ENCODE measurements around the gene HIVEP3.
"Not testable (repeated sequence)": the region's sequence is repeated elsewhere in the genome, so short reads cannot be mapped to it uniquely, and the experiment has no call there.

HIVEP3 gene

DNA sequence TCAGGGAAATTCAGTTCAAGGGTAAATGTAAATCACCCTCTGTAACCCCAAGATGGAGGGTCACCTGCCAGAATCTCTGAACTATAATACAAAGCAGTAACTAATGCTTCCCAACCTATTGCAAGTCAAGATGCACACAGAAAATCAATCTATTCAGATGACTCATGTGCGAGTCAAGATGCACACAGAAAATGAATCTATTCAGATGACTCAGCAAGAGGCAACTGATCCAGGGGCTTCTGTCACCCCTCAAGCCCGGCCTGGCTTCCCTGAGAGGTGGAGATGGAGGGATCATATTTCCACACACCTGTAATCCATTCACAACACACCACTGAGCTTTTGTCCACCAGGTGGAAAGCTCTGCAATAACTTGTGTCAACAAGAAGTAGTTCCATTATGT lies 17.4 kb upstream of the HIVEP3 start:
- no peak for DNase-seq (ENCODE audit: extremely low read depth, low read depth)

DNA sequence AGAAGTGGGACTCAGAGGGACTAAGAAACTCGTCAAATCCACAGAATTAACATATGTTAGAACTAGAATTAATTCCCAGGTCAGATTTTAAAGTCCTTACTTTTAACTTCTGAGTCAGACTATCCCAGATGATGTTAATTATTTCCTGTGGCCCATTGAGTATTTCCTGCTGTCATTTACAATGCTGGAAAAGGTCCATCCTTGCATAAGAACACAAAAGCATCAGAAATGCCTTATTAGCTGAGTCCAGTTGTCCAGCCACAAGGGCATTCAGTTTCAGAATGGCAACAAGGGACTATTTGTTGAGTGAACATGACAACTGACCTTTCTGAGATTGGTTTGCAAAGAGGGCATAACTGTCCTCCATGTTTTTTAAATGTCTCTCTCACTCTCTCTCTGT lies 16.5 kb upstream of the HIVEP3 start:
- peak; percentile 29 for DNase-seq (ENCODE audit: extremely low read depth, low read depth)
- TF ChIP-seq, protein P1, sequence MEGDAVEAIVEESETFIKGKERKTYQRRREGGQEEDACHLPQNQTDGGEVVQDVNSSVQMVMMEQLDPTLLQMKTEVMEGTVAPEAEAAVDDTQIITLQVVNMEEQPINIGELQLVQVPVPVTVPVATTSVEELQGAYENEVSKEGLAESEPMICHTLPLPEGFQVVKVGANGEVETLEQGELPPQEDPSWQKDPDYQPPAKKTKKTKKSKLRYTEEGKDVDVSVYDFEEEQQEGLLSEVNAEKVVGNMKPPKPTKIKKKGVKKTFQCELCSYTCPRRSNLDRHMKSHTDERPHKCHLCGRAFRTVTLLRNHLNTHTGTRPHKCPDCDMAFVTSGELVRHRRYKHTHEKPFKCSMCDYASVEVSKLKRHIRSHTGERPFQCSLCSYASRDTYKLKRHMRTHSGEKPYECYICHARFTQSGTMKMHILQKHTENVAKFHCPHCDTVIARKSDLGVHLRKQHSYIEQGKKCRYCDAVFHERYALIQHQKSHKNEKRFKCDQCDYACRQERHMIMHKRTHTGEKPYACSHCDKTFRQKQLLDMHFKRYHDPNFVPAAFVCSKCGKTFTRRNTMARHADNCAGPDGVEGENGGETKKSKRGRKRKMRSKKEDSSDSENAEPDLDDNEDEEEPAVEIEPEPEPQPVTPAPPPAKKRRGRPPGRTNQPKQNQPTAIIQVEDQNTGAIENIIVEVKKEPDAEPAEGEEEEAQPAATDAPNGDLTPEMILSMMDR (IDR thresholded peaks at IDR 0.05; ENCODE audit: low read depth, low read length), result no peak

More for the DNA sequence above, 17.4 kb upstream of the HIVEP3 start:
- TF ChIP-seq, protein P1 (IDR thresholded peaks at IDR 0.05; ENCODE audit: low read depth, low read length), result no peak

DNA sequence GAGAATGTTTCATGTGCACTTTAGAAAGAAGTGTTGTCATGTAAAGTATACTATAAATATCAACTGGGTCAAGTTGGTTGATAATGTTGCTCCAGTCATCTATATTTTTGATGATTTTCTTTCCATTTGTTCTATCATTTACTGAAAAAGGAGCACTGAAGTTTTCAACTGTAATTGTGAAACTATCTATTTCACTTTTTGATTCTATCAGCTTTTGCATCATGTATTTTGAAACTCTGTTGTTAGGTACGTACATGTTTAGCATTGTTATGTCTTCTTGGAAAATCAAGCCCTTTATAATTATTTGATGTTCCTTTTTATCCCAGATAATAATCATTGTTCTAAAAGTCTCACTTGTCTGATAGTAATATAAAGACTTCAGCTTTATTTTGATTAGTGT lies 14.4 kb upstream of the HIVEP3 start:
- no peak for DNase-seq (ENCODE audit: extremely low read depth, low read depth)
- TF ChIP-seq, protein P1 (IDR thresholded peaks at IDR 0.05; ENCODE audit: low read depth, low read length), result no peak

DNA sequence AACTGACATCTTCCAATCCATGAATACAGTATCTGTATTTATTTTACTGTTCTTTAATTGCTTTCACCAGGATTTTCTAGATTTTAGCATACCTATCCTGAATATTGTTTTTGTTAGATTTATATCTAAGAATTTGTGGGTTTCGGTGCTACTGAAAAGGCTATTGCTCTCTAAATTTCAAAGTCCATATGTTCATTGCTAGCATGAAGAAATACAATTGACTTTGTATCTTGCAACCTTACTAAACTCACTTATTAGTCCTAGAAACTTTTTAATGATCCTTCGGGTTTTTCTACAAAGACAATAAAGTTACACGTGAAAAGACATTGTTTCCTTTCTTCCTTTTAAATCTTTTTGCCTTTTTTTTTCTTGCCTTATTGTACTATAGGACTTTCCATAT lies 12.9 kb upstream of the HIVEP3 start:
- TF ChIP-seq, protein P1 (IDR thresholded peaks at IDR 0.05; ENCODE audit: low read depth, low read length), result no peak
- no peak for DNase-seq (ENCODE audit: extremely low read depth, low read depth)

DNA sequence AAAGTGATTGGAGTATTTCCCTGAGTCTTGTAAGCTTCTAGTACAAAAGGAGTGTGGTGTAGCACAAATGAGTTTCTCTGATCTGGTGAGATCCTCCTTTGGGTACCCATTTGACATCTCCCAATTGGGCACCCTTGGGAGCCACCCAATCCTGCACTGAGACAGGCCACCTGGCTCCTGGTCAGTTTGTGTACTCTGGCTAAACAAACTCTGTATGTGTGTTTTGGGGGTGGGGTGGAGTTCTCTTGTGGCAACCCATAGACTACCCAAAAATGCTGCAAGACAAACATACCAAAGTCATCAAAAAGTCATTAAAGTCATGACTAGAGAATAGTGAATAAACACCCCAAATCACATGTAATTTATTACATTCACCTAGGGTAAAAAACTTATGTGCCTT lies 8.4 kb upstream of the HIVEP3 start:
- no peak for DNase-seq (ENCODE audit: extremely low read depth, low read depth)
- TF ChIP-seq, protein P1 (IDR thresholded peaks at IDR 0.05; ENCODE audit: low read depth, low read length), result no peak

DNA sequence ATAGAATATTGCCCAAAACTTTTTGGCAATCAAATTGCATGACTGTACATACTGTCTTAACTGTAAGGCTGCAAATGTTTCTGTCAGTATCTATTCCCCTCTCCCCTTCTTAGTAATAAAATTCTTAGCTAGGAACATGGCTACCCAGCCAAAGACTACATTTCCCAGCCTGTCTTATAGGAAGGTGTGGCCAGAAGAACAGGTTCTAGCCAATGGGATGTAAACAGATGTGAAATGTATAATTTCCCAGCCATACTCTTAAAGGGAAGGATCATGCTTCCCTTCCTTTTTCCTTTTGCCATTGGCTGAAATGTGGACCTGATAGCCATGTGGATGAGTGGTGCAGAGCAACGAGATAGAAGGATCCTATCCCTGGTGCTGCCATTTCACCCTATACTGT lies 7.0 kb upstream of the HIVEP3 start:
- TF ChIP-seq, protein P1 (IDR thresholded peaks at IDR 0.05; ENCODE audit: low read depth, low read length), result no peak
- DNase-seq (ENCODE audit: extremely low read depth, low read depth), result no peak

DNA sequence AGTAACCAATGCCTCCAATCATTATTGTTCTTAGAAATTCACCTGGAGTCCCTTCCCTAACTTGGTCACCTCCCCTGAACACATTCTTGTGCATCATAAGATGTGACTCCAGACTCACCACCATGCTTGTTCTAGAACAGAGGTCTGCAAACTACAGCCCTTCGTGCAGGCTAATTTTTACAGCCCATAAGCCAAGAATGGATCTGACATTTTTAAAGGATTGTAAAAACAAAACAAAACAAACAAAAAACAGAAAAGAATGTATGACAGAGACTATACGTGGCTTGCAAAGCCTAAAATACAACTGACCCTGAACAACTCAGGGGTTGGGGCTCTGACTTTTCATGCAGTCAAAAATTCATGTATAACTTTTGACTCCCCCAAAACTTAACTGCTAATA lies 6.2 kb upstream of the HIVEP3 start:
- TF ChIP-seq, protein P1 (IDR thresholded peaks at IDR 0.05; ENCODE audit: low read depth, low read length), result no peak
- no peak for DNase-seq (ENCODE audit: extremely low read depth, low read depth)

DNA sequence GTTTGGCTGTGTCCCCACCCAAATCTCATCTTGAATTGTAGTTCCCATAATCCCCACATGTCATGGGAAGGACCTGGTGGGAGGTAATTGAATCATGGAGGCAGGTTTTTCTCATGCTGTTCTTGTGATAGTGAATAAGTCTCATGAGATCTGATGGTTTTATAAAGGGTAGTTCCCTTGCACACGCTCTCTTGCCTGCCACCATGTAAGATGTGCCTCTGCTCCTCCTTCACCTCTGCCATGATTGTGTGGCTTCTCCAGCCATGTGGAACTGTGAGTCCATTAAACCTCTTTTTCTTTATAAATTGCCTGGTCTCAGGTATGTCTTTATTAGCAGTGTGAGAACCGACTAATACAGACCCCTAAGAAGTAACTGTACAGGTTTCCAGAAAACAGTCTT lies 2.5 kb upstream of the HIVEP3 start:
- DNase-seq (ENCODE audit: extremely low read depth, low read depth), result not testable (repeated sequence)

All from AG09319 (cell line).